Mesenchymal stem cell (in vitro differentiated cells and primary cell): Measurements from ENCODE around the gene EWSR1.

ENCODE experiments used
- DNase-seq: peaks from one replicate; pipeline ENCODE4 v3.0.0-alpha.2; 2013
- H2AFZ ChIP-seq: one replicate; pipeline ENCODE4 v1.6.1; 2013; ENCODE audit warnings: low read depth, mild to moderate bottlenecking, control low read depth, inconsistent platforms, low read length, moderate library complexity
- H2AK5ac ChIP-seq: 2 replicates; pipeline ENCODE4 v1.6.1; 2013; ENCODE audit warnings: low read length, moderate library complexity, mild to moderate bottlenecking, inconsistent platforms; ENCODE audit not compliant: severe bottlenecking
- H2BK120ac ChIP-seq: one replicate; pipeline ENCODE4 v1.6.1; 2013; ENCODE audit warnings: low read depth, mild to moderate bottlenecking, inconsistent platforms, low read length, moderate library complexity
- H2BK12ac ChIP-seq, 2 experiments: one replicate each; pipeline ENCODE4 v1.6.1; 2013; ENCODE audit warnings: inconsistent platforms in 2 of 2, low read length in 2 of 2, mild to moderate bottlenecking in 2 of 2, moderate library complexity in 2 of 2, control low read depth in 1 of 2
- H2BK15ac ChIP-seq: one replicate; pipeline ENCODE4 v1.6.1; 2013; ENCODE audit warnings: mild to moderate bottlenecking, low read depth, inconsistent platforms; ENCODE audit not compliant: poor library complexity, severe bottlenecking
- H2BK5ac ChIP-seq: 2 replicates; pipeline ENCODE4 v1.6.1; 2013; ENCODE audit warnings: low read depth, mild to moderate bottlenecking, low read length, control low read depth, inconsistent platforms; ENCODE audit not compliant: poor library complexity, severe bottlenecking
- H3K14ac ChIP-seq, 2 experiments: one replicate each; pipeline ENCODE4 v1.6.1; 2013; ENCODE audit warnings: inconsistent platforms in 2 of 2, low read length in 2 of 2, control low read depth in 1 of 2, mild to moderate bottlenecking in 1 of 2, moderate library complexity in 1 of 2
- H3K18ac ChIP-seq, 2 experiments: one replicate each; pipeline ENCODE4 v1.6.1; 2013; ENCODE audit warnings: inconsistent platforms in 2 of 2, low read length in 2 of 2, control low read depth in 1 of 2, low read depth in 1 of 2, mild to moderate bottlenecking in 1 of 2
- H3K23ac ChIP-seq, 2 experiments: one replicate each; pipeline ENCODE4 v1.6.1; 2013; ENCODE audit warnings: inconsistent platforms in 2 of 2, low read length in 2 of 2, mild to moderate bottlenecking in 2 of 2, moderate library complexity in 2 of 2, control low read depth in 1 of 2
- H3K27ac ChIP-seq: 2 replicates; pipeline ENCODE4 v1.5.1; 2013; ENCODE audit warnings: mild to moderate bottlenecking, moderate library complexity, low read length, control low read depth, inconsistent platforms; ENCODE audit not compliant: poor library complexity, severe bottlenecking
- H3K27me3 ChIP-seq, 2 experiments: 2 replicates each; pipeline versions ENCODE4 v1.6.1 to v1.7.0; 2013; ENCODE audit warnings: low read length in 2 of 2, mild to moderate bottlenecking in 2 of 2, moderate library complexity in 2 of 2, control low read depth in 1 of 2, inconsistent platforms in 1 of 2; ENCODE audit not compliant: control insufficient read depth in 1 of 2, insufficient read depth in 1 of 2
- H3K36me3 ChIP-seq, 2 experiments: 2 replicates each; pipeline versions ENCODE4 v1.6.1 to v1.7.0; 2013; ENCODE audit warnings: low read length in 2 of 2, control low read depth in 1 of 2, inconsistent platforms in 1 of 2, low read depth in 1 of 2, mild to moderate bottlenecking in 1 of 2; ENCODE audit not compliant: insufficient read depth in 2 of 2, control insufficient read depth in 1 of 2
- H3K4ac ChIP-seq, 2 experiments: one replicate each; pipeline ENCODE4 v1.6.1; 2013; ENCODE audit warnings: inconsistent platforms in 2 of 2, low read length in 2 of 2, mild to moderate bottlenecking in 2 of 2, moderate library complexity in 2 of 2, control low read depth in 1 of 2, low read depth in 1 of 2
- H3K4me1 ChIP-seq: 2 replicates; pipeline ENCODE4 v1.6.1; 2013; ENCODE audit warnings: low read depth, low read length, control low read depth; ENCODE audit not compliant: control insufficient read depth, insufficient read depth
- H3K4me2 ChIP-seq: 2 replicates; pipeline ENCODE4 v1.6.1; 2013; ENCODE audit warnings: low read length, mild to moderate bottlenecking, inconsistent platforms; ENCODE audit not compliant: poor library complexity, severe bottlenecking
- H3K4me3 ChIP-seq, 2 experiments: 2 replicates each; pipeline versions ENCODE4 v1.5.1 to v1.7.0; 2013; ENCODE audit warnings: low read length in 2 of 2, mild to moderate bottlenecking in 2 of 2, control low read depth in 1 of 2, low read depth in 1 of 2; ENCODE audit not compliant: insufficient read depth in 1 of 2
- H3K79me1 ChIP-seq: replicated peaks from 2 replicates; pipeline ENCODE4 v1.6.1; 2013; ENCODE audit warnings: mild to moderate bottlenecking, control low read depth, low read length, inconsistent platforms; ENCODE audit not compliant: poor library complexity, severe bottlenecking
- H3K9ac ChIP-seq: 2 replicates; pipeline ENCODE4 v1.7.0; 2013; ENCODE audit warnings: mild to moderate bottlenecking, low read length, moderate library complexity
- H3K9me3 ChIP-seq: 2 replicates; pipeline ENCODE4 v1.7.0; 2013; ENCODE audit warnings: mild to moderate bottlenecking, low read length; ENCODE audit not compliant: control insufficient read depth
- H4K8ac ChIP-seq: one replicate; pipeline ENCODE4 v1.6.1; 2013; ENCODE audit warnings: inconsistent platforms, mild to moderate bottlenecking, low read length, moderate library complexity
- H4K91ac ChIP-seq: one replicate; pipeline ENCODE4 v1.6.1; 2013; ENCODE audit warnings: mild to moderate bottlenecking, low read length, inconsistent platforms
- WGBS: methylation state at CpG from one replicate; pipeline ENCODE4 v1.1.7; 2013; ENCODE audit warnings: mixed read lengths; 5-methylcytosine and 5-hydroxymethylcytosine counted together

EWSR1 gene

GRCh38 chr22:29342177-29342576 is 74.1 kb downstream of the EWSR1 start:
- Histone ChIP-seq H3K27me3 (no peaks in the 10 kb centered on the region), H3K79me1 (peaks cover 19% of the 10 kb centered on the region), H3K18ac (no peak overlapping the region), H2BK5ac (no peak overlapping the region), H3K4me2 (no peak overlapping the region), H3K4ac (no peak overlapping the region), H2BK120ac (no peak overlapping the region), H3K14ac (no peak overlapping the region), H3K36me3 (peaks cover 74 to 78% of the 10 kb centered on the region in 2 experiments), H3K4me1 (peaks cover 17% of the 10 kb centered on the region), H4K91ac (no peak overlapping the region), H4K8ac (no peak overlapping the region), H2AK5ac (no peak overlapping the region), H2BK12ac (no peak overlapping the region), H3K27ac (no peak overlapping the region), H3K4me3 (no peak overlapping the region), H3K9me3 (no peaks in the 10 kb centered on the region), H3K9ac (no peak overlapping the region), H2BK15ac (no peak overlapping the region), H2AFZ (no peak overlapping the region), H3K23ac (no peak overlapping the region)
- DNase-seq, result no peak
- WGBS, result 99% methylated on average over 6 of the region's 6 CpGs

GRCh38 chr22:29342577-29343312 is 74.7 kb downstream of the EWSR1 start:
- Histone ChIP-seq H3K4me1 (peaks cover 17% of the 10 kb centered on the region), H2AK5ac (no peak overlapping the region), H3K18ac (no peak overlapping the region), H3K14ac (no peak overlapping the region), H3K9me3 (no peaks in the 10 kb centered on the region), H3K27me3 (no peaks in the 10 kb centered on the region), H3K79me1 (peaks cover 21% of the 10 kb centered on the region), H3K27ac (no peak overlapping the region), H3K4ac (no peak overlapping the region), H3K36me3 (peaks cover 68 to 80% of the 10 kb centered on the region in 2 experiments), H2BK12ac (no peak overlapping the region), H3K9ac (no peak overlapping the region), H3K4me3 (no peak overlapping the region), H4K91ac (no peak overlapping the region), H2BK120ac (no peak overlapping the region), H3K4me2 (no peak overlapping the region), H2BK15ac (no peak overlapping the region), H4K8ac (no peak overlapping the region), H2BK5ac (no peak overlapping the region), H3K23ac (no peak overlapping the region), H2AFZ (no peak overlapping the region)
- 91% methylated on average over 10 of the region's 10 CpGs for WGBS
- no peak for DNase-seq

- no peak overlapping the region for H3K14ac ChIP-seq
- no peak overlapping the region for H3K9ac ChIP-seq
- H4K91ac ChIP-seq, result no peak overlapping the region
- H3K27ac ChIP-seq, result peak overlapping the region; percentile 50
- H4K8ac ChIP-seq, result no peak overlapping the region
- no peak overlapping the region for H3K4me2 ChIP-seq
- no peak overlapping the region for H3K4ac ChIP-seq
- no peak overlapping the region for H2AFZ ChIP-seq
- no peak overlapping the region for H2BK120ac ChIP-seq
- no peak overlapping the region for H2BK12ac ChIP-seq
- H3K18ac ChIP-seq, result no peak overlapping the region
- H2BK15ac ChIP-seq, result no peak overlapping the region
- peaks cover 62 to 80% of the 10 kb centered on the region in 2 experiments for H3K36me3 ChIP-seq
- no peak for DNase-seq
- no peaks in the 10 kb centered on the region for H3K27me3 ChIP-seq
- WGBS, result 75% methylated on average over 7 of the region's 7 CpGs
- no peak overlapping the region for H2BK5ac ChIP-seq
- no peaks in the 10 kb centered on the region for H3K9me3 ChIP-seq
- peaks cover 21% of the 10 kb centered on the region for H3K79me1 ChIP-seq
- H3K4me1 ChIP-seq, result peaks cover 17% of the 10 kb centered on the region
- no peak overlapping the region for H3K4me3 ChIP-seq
- H3K23ac ChIP-seq, result no peak overlapping the region
- peak overlapping the region; percentile 68 for H2AK5ac ChIP-seq
Observed at GRCh38 chr22:29343313-29343805, 75.3 kb downstream of the EWSR1 start.

- no peak overlapping the region for H2BK5ac ChIP-seq
- H3K27ac ChIP-seq, result peak overlapping the region; percentile 77
- no peak overlapping the region for H2AFZ ChIP-seq
- no peak overlapping the region for H3K23ac ChIP-seq
- H3K4me1 ChIP-seq, result peaks cover 19% of the 10 kb centered on the region
- peaks cover 58 to 80% of the 10 kb centered on the region in 2 experiments for H3K36me3 ChIP-seq
- H2BK15ac ChIP-seq, result no peak overlapping the region
- no peak overlapping the region for H4K8ac ChIP-seq
- peaks cover 22% of the 10 kb centered on the region for H3K79me1 ChIP-seq
- H3K18ac ChIP-seq, result no peak overlapping the region
- no peak overlapping the region for H3K4me2 ChIP-seq
- H2BK12ac ChIP-seq, result no peak overlapping the region
- no peak overlapping the region for H3K9ac ChIP-seq
- 75% methylated on average over 5 of the region's 5 CpGs for WGBS
- H3K9me3 ChIP-seq, result no peaks in the 10 kb centered on the region
- H2AK5ac ChIP-seq, result no peak overlapping the region
- DNase-seq, result peak; percentile 69
- no peak overlapping the region for H3K4ac ChIP-seq
- no peak overlapping the region for H3K14ac ChIP-seq
- no peaks in the 10 kb centered on the region for H3K27me3 ChIP-seq
- H2BK120ac ChIP-seq, result no peak overlapping the region
- H3K4me3 ChIP-seq, result no peak overlapping the region
- H4K91ac ChIP-seq, result no peak overlapping the region
Observed at GRCh38 chr22:29344137-29344536, 76.1 kb downstream of the EWSR1 start.
